ENCODE results near the gene RNF180.

DNA sequence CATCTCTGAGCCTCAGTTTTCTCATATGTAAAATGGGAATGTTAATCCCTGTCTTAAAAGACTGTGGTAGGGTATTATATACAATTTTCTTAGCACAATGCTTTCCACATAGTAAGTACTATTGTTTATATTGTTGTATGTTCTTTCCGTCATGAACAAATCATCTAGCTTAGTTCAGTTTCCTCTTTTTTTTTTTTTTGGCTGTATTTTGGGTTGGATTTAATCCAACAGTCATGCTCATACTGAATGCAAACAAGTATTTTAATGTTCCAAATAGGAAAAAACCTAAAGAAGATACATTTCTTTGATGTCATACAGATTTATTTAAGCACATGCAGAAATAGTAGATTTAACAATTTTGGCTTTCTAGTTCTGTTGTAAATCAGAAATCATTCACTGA is 95.1 kb downstream of the RNF180 start:
- TF ChIP-seq, protein P1, sequence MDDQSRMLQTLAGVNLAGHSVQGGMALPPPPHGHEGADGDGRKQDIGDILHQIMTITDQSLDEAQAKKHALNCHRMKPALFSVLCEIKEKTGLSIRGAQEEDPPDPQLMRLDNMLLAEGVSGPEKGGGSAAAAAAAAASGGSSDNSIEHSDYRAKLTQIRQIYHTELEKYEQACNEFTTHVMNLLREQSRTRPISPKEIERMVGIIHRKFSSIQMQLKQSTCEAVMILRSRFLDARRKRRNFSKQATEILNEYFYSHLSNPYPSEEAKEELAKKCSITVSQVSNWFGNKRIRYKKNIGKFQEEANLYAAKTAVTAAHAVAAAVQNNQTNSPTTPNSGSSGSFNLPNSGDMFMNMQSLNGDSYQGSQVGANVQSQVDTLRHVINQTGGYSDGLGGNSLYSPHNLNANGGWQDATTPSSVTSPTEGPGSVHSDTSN (CRISPR knock-in tag; IDR thresholded peaks at IDR 0.05): no peak
- TF ChIP-seq HOXC10 (CRISPR knock-in tag; IDR thresholded peaks at IDR 0.05): no peak
- TF ChIP-seq, protein P2, sequence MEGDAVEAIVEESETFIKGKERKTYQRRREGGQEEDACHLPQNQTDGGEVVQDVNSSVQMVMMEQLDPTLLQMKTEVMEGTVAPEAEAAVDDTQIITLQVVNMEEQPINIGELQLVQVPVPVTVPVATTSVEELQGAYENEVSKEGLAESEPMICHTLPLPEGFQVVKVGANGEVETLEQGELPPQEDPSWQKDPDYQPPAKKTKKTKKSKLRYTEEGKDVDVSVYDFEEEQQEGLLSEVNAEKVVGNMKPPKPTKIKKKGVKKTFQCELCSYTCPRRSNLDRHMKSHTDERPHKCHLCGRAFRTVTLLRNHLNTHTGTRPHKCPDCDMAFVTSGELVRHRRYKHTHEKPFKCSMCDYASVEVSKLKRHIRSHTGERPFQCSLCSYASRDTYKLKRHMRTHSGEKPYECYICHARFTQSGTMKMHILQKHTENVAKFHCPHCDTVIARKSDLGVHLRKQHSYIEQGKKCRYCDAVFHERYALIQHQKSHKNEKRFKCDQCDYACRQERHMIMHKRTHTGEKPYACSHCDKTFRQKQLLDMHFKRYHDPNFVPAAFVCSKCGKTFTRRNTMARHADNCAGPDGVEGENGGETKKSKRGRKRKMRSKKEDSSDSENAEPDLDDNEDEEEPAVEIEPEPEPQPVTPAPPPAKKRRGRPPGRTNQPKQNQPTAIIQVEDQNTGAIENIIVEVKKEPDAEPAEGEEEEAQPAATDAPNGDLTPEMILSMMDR (tag by site-specific recombination; IDR thresholded peaks at IDR 0.05): no peak
- TF ChIP-seq, protein P3, sequence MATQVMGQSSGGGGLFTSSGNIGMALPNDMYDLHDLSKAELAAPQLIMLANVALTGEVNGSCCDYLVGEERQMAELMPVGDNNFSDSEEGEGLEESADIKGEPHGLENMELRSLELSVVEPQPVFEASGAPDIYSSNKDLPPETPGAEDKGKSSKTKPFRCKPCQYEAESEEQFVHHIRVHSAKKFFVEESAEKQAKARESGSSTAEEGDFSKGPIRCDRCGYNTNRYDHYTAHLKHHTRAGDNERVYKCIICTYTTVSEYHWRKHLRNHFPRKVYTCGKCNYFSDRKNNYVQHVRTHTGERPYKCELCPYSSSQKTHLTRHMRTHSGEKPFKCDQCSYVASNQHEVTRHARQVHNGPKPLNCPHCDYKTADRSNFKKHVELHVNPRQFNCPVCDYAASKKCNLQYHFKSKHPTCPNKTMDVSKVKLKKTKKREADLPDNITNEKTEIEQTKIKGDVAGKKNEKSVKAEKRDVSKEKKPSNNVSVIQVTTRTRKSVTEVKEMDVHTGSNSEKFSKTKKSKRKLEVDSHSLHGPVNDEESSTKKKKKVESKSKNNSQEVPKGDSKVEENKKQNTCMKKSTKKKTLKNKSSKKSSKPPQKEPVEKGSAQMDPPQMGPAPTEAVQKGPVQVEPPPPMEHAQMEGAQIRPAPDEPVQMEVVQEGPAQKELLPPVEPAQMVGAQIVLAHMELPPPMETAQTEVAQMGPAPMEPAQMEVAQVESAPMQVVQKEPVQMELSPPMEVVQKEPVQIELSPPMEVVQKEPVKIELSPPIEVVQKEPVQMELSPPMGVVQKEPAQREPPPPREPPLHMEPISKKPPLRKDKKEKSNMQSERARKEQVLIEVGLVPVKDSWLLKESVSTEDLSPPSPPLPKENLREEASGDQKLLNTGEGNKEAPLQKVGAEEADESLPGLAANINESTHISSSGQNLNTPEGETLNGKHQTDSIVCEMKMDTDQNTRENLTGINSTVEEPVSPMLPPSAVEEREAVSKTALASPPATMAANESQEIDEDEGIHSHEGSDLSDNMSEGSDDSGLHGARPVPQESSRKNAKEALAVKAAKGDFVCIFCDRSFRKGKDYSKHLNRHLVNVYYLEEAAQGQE (tag by site-specific recombination; IDR thresholded peaks at IDR 0.05): no peak
- no peak for TF ChIP-seq ZNF184 (tag by site-specific recombination; IDR thresholded peaks at IDR 0.05)
- TF ChIP-seq, protein P4, sequence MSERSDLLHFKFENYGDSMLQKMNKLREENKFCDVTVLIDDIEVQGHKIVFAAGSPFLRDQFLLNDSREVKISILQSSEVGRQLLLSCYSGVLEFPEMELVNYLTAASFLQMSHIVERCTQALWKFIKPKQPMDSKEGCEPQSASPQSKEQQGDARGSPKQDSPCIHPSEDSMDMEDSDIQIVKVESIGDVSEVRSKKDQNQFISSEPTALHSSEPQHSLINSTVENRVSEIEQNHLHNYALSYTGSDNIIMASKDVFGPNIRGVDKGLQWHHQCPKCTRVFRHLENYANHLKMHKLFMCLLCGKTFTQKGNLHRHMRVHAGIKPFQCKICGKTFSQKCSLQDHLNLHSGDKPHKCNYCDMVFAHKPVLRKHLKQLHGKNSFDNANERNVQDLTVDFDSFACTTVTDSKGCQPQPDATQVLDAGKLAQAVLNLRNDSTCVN (tag by site-specific recombination; optimal IDR thresholded peaks at IDR 0.05): no peak
- TF ChIP-seq, protein P5, sequence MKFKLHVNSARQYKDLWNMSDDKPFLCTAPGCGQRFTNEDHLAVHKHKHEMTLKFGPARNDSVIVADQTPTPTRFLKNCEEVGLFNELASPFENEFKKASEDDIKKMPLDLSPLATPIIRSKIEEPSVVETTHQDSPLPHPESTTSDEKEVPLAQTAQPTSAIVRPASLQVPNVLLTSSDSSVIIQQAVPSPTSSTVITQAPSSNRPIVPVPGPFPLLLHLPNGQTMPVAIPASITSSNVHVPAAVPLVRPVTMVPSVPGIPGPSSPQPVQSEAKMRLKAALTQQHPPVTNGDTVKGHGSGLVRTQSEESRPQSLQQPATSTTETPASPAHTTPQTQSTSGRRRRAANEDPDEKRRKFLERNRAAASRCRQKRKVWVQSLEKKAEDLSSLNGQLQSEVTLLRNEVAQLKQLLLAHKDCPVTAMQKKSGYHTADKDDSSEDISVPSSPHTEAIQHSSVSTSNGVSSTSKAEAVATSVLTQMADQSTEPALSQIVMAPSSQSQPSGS (tag by site-specific recombination; IDR thresholded peaks at IDR 0.05; ENCODE audit: low read depth): no peak
- no peak for TF ChIP-seq SP2 (tag by site-specific recombination; IDR thresholded peaks at IDR 0.05)
- TF ChIP-seq ZNF76 (tag by site-specific recombination; IDR thresholded peaks at IDR 0.05; ENCODE audit: borderline replicate concordance, low read depth): no peak
- TF ChIP-seq, protein P6, sequence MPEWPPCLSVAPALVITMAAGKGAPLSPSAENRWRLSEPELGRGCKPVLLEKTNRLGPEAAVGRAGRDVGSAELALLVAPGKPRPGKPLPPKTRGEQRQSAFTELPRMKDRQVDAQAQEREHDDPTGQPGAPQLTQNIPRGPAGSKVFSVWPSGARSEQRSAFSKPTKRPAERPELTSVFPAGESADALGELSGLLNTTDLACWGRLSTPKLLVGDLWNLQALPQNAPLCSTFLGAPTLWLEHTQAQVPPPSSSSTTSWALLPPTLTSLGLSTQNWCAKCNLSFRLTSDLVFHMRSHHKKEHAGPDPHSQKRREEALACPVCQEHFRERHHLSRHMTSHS (tag by site-specific recombination; IDR thresholded peaks at IDR 0.05): no peak
- no peak for TF ChIP-seq ZNF23 (tag by site-specific recombination; IDR thresholded peaks at IDR 0.05; ENCODE audit: borderline replicate concordance)
